HK-2 (cell line): Measurements from ENCODE around the gene FOXL3.
"Not testable (repeated sequence)": the region's sequence is repeated elsewhere in the genome, so short reads cannot be mapped to it uniquely, and the experiment has no call there.

Experiments used
- DNase-seq: peaks from one replicate; pipeline ENCODE4 v3.0.0-alpha.2; 2018; ENCODE audit not compliant: unreplicated experiment

The FOXL3 gene

GRCh38 chr7:289756-290553 lies at the start of gene FOXL3:
FOXL3 (plus strand) TSS chr7:290170; CDS start chr7:290170, 0 bp downstream.
- DNase-seq, result no peak

GRCh38 chr7:240887-241421 lies 49.0 kb upstream of the FOXL3 start:
- no peak for DNase-seq

GRCh38 chr7:241513-241912 lies 48.5 kb upstream of the FOXL3 start:
- DNase-seq, result no peak

- not testable (repeated sequence) for DNase-seq
Measured at GRCh38 chr7:242826-243579, 47.0 kb upstream of the FOXL3 start.

GRCh38 chr7:243580-243978 lies 46.4 kb upstream of the FOXL3 start:
- DNase-seq, result not testable (repeated sequence)

GRCh38 chr7:244974-245373 lies 45.0 kb upstream of the FOXL3 start:
- no peak for DNase-seq

GRCh38 chr7:245574-246295 lies 44.2 kb upstream of the FOXL3 start:
- no peak for DNase-seq

- DNase-seq, result no peak
Measured at GRCh38 chr7:246451-246850, 43.5 kb upstream of the FOXL3 start.

GRCh38 chr7:247181-247580 lies 42.8 kb upstream of the FOXL3 start:
- no peak for DNase-seq

- DNase-seq, result no peak
Measured at GRCh38 chr7:247636-248035, 42.3 kb upstream of the FOXL3 start.

GRCh38 chr7:248732-249435 lies 41.1 kb upstream of the FOXL3 start:
- no peak for DNase-seq

- DNase-seq, result no peak
Measured at GRCh38 chr7:249989-250388, 40.0 kb upstream of the FOXL3 start.

- DNase-seq, result no peak
Measured at GRCh38 chr7:250523-250922, 39.4 kb upstream of the FOXL3 start.

GRCh38 chr7:251005-251404 lies 39.0 kb upstream of the FOXL3 start:
- no peak for DNase-seq

- DNase-seq, result no peak
Measured at GRCh38 chr7:251446-252175, 38.4 kb upstream of the FOXL3 start.

- no peak for DNase-seq
Measured at GRCh38 chr7:252216-252965, 37.6 kb upstream of the FOXL3 start.

- DNase-seq, result no peak
Measured at GRCh38 chr7:252981-253380, 37.0 kb upstream of the FOXL3 start.

GRCh38 chr7:253581-254336 lies 36.2 kb upstream of the FOXL3 start:
- DNase-seq, result no peak

GRCh38 chr7:254337-255037 lies 35.5 kb upstream of the FOXL3 start:
- no peak for DNase-seq
